Measurements from ENCODE around the gene TEP1. TPM values are rescaled to one million over a fixed set of nuclear protein-coding genes. Genes with fewer than 3 reads are reported as not detected.

TEP1 gene
- total RNA-seq, 1 experiment from 2014 or later, result 15.8 TPM

GRCh38 chr14:20317720-20318119 is 95.6 kb downstream of the TEP1 start:
- H3K27ac Mint-ChIP-seq, result peak overlapping the region in 2 of 3 experiments; percentile 39 to 68; a peak in 1 of 7 replicates
- no peaks in the 10 kb centered on the region for H3K4me1 Mint-ChIP-seq
- no peak overlapping the region for H3T11ph ChIP-seq (ENCODE audit: low read length)
- no peak overlapping the region for H2BK5ac ChIP-seq (ENCODE audit: insufficient read length, low read length)
- peaks cover 4% of the 10 kb centered on the region for H3K79me1 ChIP-seq (ENCODE audit: insufficient read depth, low read depth, low read length, poor library complexity, severe bottlenecking)
- H3K27ac ChIP-seq (ENCODE audit: insufficient read length, low read depth, low read length), result no peak overlapping the region
- H2BK12ac ChIP-seq (ENCODE audit: insufficient read length, low read depth, low read length), result no peak overlapping the region
- H3K36me3 Mint-ChIP-seq (ENCODE audit: insufficient read depth in 1 of 3, low read depth in 3 of 3), result peaks cover 71 to 87% (median 86%) of the 10 kb centered on the region in 3 experiments; a peak in 6 of 7 replicates
- no peaks in the 10 kb centered on the region for H3K9me3 Mint-ChIP-seq
- TF ChIP-seq CTCF (conservative IDR thresholded peaks at IDR 0.05), result no peak
- H4K91ac ChIP-seq (ENCODE audit: insufficient read length, low read depth, low read length), result no peak overlapping the region
- H2AK5ac ChIP-seq (ENCODE audit: insufficient read length, low read length), result no peak overlapping the region
- no peaks in the 10 kb centered on the region for H3K79me2 ChIP-seq (ENCODE audit: insufficient read depth, low read length)
- no peak overlapping the region for H3K18ac ChIP-seq (ENCODE audit: insufficient read length, low read depth, low read length)
- no peak overlapping the region for H2BK15ac ChIP-seq (ENCODE audit: low read depth, low read length)
- H2AFZ ChIP-seq (ENCODE audit: low read length), result no peak overlapping the region
- H3K9me3 ChIP-seq (ENCODE audit: control insufficient read depth, low read depth, low read length), result no peaks in the 10 kb centered on the region
- no peak for DNase-seq
- no peaks in the 10 kb centered on the region for H3K27me3 Mint-ChIP-seq (ENCODE audit: low read depth)
- no peak overlapping the region for H3K4me2 ChIP-seq (ENCODE audit: insufficient read depth, insufficient read length, low read length)
- no peak overlapping the region for H3K23ac ChIP-seq (ENCODE audit: insufficient read length, low read depth, low read length)
- H3K56ac ChIP-seq (ENCODE audit: insufficient read length, low read depth, low read length), result no peak overlapping the region
- no peaks in the 10 kb centered on the region for H3K23me2 ChIP-seq (ENCODE audit: insufficient read length, low read depth, low read length, poor library complexity, severe bottlenecking)
- no peaks in the 10 kb centered on the region for H3K27me3 ChIP-seq (ENCODE audit: insufficient read depth, low read length)
- no peak overlapping the region for H3K4me3 Mint-ChIP-seq
- no CpG with 5 or more reads among the region's 16 CpGs for WGBS (ENCODE audit: extremely low coverage, insufficient read length, low lambda C conversion rate)
- no peaks in the 10 kb centered on the region for H4K20me1 ChIP-seq (ENCODE audit: control insufficient read depth, insufficient read depth, insufficient read length)
- H3K9ac ChIP-seq (ENCODE audit: extremely low read depth, insufficient read length, low read length), result no peak overlapping the region
- no peak overlapping the region for H3K14ac ChIP-seq (ENCODE audit: insufficient read depth, low read length)
- H4K8ac ChIP-seq (replicated peaks; ENCODE audit: insufficient read length, low read depth, low read length), result no peak overlapping the region
- H3K4ac ChIP-seq (ENCODE audit: low read depth, low read length), result no peak overlapping the region
- no peak overlapping the region for H2BK120ac ChIP-seq (ENCODE audit: low read depth, low read length, poor library complexity, severe bottlenecking)
- no peaks in the 10 kb centered on the region for H3K4me1 ChIP-seq (ENCODE audit: insufficient read depth, low read length)
- H4K5ac ChIP-seq (ENCODE audit: insufficient read length, low read depth, low read length), result no peak overlapping the region
- no peak overlapping the region for H2BK20ac ChIP-seq (ENCODE audit: low read depth, low read length, poor library complexity, severe bottlenecking)

Other genes starting within 250 kb of the TEP1 start
- gene OR11G2, start 222.6 kb downstream of the TEP1 start, total RNA-seq (2021), result not detected in 2 replicates
- gene OR11H6, start 189.8 kb downstream of the TEP1 start, total RNA-seq (2021), result not detected in 2 replicates
- not detected in 2 replicates for gene OR11H7, start 184.5 kb downstream of the TEP1 start, total RNA-seq (2021)
- not detected in 2 replicates for gene OR11H4, start 174.2 kb downstream of the TEP1 start, total RNA-seq (2021)
- gene TTC5, start 107.5 kb downstream of the TEP1 start, total RNA-seq (2021), result 20.6 and 22.6 TPM in 2 replicates
- gene CCNB1IP1, start 80.2 kb downstream of the TEP1 start, total RNA-seq (2021), result 165 and 168 TPM in 2 replicates
- 25.2 and 25.4 TPM in 2 replicates for gene PARP2, start 69.9 kb downstream of the TEP1 start, total RNA-seq (2021)
- gene KLHL33, start 22.7 kb upstream of the TEP1 start, total RNA-seq (2021), result 0.04 TPM in 2 replicates
- gene OSGEP, start 41.3 kb upstream of the TEP1 start, total RNA-seq (2021), result 46.7 and 50.8 TPM in 2 replicates
- 340 and 348 TPM in 2 replicates for gene APEX1, start 41.7 kb upstream of the TEP1 start, total RNA-seq (2021)
- 38.5 and 41.6 TPM in 2 replicates for gene PIP4P1, start 47.9 kb upstream of the TEP1 start, total RNA-seq (2021)
- 83.9 and 87.5 TPM in 2 replicates for gene PNP, start 55.9 kb upstream of the TEP1 start, total RNA-seq (2021)
- 0.81 and 0.96 TPM in 2 replicates for gene RNASE10, start 92.0 kb upstream of the TEP1 start, total RNA-seq (2021)
- not detected in 2 replicates for gene RNASE9, start 147.5 kb upstream of the TEP1 start, total RNA-seq (2021)
- gene RNASE11, start 174.5 kb upstream of the TEP1 start, total RNA-seq (2021), result not detected in 2 replicates
- not detected in 2 replicates for gene RNASE12, start 177.9 kb upstream of the TEP1 start, total RNA-seq (2021)
- not detected in 2 replicates for gene OR6S1, start 228.2 kb upstream of the TEP1 start, total RNA-seq (2021)